Measurements from ENCODE around the gene RTN4RL1.

The RTN4RL1 gene

DNA sequence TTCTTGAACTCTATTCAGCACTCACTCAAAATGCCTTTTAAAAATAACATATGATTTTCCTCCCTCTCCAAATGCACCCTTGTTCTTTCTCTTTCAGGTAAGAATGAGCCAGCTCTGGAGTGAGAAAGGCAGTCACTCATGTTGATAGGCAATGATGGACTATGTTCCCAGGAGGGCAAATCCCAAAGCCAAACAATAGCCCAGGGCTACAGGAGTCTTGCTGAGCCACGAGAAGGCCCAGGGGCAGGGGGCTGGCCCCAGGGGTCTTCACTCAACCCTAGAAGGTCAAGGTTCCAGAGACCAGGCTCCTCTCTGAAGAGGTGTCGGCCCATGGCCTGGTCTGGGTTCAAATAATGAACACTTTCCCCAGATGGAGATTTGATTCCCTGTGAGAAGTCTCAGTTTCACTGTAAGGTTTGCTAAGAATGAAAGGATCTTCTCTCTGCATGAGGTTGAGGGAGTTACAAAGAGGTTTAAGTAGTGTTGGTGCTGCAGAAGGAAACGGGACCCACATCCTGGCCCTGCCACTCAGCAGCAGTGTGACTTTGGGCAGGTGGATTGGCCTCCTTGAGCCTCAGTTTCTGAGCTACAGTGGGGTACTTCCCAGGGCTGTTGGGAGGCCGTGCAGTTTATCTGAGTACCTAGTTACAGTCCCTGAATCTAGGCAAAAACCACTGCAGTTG is 49.0 kb downstream of the RTN4RL1 start:
- no peak for DNase-seq

DNA sequence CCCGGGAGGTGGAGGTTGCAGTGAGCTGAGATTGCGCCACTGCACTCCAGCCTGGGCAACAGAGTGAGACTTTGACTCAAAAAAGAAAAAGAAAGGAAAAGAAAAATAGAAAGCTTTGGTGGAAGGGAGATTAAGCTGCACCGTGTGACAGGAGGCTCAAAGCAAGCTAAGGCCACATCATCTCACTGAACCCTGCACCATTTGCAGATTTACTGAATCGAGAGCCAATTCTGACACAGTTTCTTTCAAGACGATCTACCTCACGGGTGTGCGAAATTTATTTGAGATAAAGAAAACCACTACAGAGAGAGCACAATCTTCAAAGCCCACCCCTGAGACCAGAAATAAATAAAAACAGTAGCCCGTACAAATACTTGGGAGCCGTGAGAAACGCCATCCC is 49.6 kb downstream of the RTN4RL1 start:
- DNase-seq = no peak

DNA sequence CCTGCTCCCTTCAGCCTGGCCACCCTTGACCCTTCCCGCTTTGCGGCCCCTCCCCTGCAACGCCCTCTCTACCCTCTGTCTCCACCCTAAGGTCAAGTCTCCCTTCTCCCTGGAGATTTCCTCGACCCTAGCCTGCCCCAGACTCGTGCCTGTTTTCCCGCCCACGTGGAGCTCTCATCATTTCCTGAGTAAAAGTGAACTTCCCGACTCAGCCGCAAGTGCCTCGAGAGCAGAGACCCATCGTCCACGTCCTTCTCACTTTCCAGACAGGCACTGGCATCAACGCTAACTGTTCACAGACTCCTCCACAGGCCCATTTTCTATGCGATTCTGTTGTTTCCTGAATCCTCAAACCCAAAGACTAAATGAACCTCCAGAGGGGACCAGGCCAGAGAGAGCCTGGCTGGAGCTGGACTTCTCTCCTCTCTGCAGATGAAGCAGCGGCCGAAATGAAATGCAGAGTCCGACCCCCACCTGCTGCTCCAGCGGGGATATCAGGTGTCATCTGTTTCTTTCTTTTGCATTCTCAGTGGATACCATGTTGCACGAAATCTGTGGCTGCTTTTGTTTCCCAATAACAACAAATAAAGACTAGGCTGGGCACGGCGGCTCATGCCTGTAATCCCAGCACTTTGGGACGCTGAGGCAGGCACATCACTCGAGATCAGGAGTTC is 52.5 kb downstream of the RTN4RL1 start:
- DNase-seq = no peak

DNA sequence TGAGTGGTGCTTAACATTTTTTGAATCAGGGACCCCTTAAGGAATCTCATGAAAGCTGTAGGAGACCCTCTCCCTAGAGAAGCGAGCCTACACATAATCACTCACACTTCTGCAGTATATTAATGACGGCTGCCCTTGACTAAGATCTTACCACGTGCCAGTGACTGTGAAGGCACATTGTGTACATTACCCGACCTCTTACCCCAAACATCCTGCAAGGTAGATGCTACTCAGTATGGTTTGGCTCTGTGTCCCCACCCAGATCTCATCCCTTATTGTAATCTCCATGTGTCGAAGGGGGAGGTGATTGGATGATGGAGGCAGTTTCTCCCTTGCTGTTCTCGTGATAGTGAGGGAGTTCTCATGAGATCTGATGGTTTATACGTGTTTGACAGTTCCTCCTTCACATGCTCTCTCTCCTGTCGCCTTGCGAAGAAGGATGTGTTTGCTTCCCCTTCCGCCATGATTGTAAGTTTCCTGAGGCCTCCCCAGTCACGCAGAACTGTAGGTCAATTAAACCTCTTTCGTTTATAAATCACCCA is 54.2 kb downstream of the RTN4RL1 start:
- DNase-seq = no peak

DNA sequence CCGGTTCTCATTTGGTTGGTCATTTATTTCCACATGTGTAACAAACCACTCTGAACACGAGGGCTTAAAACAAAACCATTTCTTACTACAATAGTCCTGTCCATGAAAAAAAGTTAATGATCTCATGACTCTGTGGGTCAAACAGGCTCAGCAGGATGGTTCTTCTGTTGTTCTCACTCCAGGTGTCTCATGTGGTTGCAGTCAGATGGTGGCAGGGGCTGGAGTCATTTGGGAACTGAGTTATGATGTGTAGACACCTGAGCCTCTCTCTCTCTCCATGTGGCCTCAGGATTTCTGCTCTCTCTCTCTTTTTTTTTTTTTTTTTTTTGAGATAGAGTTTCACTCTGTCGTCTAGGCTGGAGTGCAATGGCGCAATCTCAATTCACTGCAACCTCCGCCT is 55.4 kb downstream of the RTN4RL1 start:
- no peak for DNase-seq

DNA sequence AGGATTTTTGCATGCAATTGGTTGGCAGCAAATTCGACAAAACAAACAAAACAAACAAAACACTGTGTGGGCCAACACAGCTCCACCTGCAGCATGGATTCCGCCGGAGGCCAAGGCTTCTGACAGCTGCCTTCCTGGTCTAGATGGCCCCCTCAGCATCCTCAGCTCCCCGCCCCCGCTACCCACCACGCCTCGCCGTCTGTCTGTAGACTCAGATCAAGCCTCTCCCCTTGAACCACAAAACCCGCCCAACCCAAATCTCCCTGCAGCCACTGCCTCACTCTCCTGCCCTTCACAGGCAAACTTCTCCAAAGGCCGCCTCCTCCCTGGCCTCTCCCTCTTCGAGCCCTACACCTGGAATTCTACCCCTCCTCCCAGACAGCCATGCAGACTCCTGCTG is 57.9 kb downstream of the RTN4RL1 start:
- DNase-seq = no peak

DNA sequence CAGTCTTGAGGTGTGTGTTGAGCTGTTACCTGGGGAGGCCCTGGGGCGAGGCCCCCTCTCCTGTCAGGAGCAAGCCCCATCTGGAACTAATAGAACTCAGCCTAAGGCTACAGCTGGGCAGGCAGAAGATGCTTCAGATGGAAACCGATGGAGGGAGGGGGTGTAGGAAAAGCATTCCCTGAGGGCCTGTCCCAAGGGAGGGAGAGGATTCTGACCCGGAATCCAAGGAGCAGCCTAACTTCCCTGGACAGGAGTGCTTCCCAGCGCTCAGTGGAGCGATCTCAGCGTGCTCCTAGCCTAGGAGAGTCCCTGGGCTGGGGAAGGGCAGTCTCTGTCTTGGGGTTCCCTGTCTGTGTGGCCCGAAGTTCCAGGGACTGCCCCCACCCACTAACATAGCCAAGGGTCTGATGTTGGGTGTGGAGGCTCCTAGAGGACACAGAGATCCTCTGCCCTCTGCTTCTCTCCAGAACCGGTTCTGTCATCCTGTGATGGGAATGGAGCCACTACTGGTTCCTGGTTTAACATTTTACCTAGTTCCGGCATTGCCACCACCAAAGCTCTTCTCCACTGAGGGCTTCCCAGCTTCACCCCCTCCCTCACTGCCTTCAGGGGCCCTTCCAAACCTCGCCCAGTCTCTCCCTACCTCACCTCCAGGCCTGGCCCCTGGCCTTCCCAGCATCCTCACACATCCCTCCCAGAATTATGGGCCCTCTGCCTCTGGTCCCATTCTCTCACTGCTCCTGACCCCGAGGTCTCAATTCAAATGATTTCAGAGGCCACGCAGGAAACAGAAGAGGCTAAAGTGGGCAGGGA is 58.7 kb downstream of the RTN4RL1 start:
- DNase-seq = no peak

DNA sequence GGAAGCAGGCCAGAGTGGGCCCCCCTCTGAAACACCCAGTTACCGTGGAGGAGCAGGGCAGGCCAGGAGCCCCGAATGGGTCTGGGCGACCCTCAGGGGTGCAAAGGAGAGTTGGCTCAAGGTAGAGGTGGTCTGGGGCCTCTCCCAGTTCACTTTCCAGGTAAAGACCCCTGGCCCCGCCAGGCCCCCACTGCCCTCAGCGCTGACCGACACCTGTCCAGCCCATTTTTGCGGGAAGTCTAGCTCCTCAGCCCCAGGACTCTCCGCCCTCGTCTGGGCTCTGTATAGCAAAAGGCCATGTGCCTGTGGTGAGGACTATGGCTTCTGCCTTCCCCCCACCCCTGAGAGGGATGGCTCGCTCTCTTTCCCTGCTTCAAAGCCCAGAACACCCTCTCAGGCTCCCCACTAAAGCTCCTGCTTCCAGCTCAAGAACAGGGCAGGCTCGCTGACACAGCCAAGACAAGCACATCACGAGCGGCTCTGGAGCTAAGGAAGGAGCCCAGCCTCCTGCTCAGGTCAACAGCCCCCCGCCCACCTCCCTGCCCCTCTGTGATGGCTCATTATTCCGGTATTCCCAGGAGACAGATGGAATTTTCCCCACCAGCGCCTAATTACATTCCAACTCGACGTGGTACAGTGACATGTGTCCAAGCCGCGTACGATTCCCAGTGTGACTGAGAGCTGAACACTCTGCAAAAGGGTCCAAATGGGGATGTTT is 59.4 kb downstream of the RTN4RL1 start:
- DNase-seq = no peak

DNA sequence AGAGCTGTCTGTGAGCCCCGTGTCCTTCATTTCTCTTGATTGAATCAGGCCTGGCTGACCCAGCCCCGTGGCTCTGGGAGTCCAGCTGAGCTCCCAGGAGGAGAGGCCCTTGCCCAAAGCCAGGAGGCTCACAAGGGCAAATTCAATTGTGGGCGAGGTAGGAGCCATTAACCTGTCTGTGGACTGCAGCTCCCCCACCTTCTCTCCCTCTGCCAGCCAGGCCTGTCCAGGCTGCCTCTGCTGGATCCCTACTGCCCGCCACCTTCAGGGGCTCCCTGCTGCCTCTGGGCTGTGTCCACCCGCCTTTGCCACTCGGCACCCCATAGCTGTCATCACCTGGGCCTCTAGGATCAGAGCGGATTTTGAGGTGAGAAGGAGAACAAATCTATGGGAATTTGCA is 61.9 kb downstream of the RTN4RL1 start:
- DNase-seq = no peak

DNA sequence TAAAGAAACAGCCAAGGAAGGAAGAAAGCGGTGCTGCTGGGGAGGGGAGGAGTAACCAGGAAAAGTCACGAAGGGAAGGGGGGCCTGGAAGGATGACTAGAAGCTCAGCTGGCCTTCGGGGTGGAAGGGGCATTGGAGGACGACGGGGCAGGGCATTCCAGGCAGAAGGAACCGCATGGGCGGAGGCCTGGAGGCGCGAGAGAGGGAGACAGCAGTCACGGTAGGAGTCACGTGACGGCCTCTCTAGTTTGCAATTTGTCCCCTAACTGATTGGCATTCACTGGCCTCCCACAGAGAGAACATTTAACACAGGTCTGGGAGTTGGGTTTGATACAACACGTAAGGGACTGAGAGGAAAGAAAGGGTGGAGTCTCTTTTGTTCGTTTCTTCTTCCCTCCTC is 63.9 kb downstream of the RTN4RL1 start:
- DNase-seq = no peak

DNA sequence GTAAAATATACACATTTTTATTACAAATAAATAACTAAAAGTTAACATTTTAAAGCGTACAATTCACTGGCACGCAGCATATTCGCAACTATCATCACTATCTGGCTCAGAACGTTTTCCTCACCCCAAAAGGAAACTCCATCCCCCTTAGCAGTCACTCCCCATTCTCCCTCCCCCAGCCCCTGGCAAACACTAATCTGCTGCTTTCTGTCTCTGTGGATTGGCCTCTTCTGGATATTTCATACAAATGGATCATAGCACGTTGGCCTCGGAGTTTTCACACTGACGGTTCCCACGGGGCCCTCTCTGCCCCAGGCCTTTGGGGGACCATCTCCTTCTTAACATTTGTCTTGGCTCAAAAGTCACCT is 64.6 kb downstream of the RTN4RL1 start:
- DNase-seq = no peak

DNA sequence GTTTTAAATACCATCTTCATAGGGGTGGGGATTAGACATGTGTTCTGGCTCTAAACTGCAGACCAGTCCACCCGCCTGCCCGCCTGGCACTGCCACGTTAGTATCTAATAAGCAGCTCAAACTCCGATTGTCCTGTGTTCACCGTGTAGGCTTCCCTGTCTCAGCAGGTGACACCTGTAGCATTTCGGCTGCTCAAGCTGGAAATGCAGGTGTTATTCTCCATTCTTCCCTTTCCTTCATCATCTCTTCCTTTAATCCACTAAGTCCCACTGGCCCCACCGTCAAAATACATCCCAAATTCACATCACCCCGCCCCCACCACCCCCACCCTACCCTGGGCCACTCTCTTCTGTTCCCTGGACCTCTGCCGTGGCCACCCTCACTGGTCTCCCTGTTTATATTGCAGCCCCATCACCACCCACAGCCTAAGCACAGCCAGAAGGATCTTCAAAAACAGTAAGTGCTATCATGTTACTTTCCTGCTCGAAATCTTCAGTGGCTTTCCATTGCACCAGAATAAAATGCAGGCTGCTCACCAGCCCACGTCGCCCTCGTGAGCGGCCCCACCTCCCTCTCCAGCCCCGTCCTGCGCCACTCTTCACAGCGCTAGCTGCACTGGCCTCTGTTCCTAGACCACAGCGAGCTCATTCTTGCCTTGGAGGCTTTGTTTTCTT is 65.1 kb downstream of the RTN4RL1 start:
- DNase-seq = no peak

DNA sequence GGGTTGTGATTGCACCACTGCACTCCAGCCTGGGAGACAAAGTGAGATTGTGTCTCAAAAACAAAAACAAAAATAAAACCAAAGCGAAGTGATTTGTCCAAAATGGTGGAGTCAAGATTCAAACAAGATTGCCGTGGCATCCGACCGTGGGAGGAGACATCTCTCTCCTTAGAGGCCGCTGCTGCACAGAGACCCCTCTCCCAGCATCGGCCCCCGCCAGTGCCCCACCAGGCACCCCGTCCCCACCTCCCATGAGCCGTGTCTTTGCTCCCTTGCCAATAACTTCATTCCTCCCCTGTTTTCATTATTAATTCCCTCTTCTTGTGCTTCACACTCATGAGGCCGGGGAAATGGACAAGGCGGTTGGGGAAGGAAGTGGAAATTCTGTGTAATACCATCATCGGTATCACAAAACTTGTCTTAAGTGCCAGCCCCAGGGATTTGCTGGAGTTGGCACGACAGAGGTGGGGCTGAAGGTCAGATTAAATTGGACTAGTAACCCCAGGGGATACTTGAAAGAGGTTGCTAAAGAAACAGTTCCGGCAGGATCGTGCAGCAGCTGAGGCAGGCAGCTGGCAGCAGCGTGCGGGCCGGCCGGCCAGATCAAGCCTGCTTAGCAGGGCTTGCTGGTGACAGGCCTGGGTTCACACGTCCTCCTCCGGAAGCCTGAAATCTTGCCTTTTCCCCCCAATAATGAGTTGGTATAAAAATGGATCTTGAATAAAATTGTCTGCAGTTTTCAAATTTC is 66.8 kb downstream of the RTN4RL1 start:
- no peak for DNase-seq

DNA sequence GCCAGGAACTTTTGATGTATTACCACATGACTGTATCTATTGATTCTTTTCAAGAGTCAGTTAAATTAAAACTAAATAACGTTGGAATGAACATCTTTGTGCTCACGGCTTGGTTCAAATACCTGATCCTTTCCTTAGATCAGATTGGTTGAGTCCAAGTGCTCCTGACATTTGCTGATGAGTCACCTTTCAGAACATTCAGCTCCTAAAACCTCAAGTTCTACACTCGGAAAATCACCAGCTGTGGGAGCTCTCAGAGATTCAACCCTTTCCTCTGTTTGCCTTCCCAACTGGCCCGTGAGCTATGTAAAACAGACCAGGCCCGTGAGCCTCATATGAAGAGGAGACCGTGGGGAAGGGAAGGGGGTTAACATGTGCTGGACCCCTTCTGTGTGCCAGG is 68.1 kb downstream of the RTN4RL1 start:
- no peak for DNase-seq

DNA sequence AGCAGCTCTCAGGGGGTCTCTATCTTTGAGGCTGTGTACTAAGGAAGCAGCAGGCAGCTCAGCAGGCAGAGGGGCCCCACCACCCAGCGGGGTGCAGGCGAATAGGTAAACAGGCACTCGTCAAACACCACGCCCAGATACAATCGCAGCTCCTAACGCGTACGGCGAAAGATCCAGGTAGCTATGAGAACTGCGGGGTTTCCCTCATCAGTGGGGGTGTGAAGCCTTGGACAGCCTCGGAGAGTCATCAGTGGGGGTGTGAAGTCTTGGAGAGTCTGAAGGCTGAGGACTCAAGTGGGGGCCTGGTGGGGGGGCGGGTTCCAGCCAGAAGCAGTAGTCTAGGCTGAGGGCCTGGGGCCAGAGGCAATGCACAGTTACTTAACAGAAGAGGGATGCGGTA is 69.0 kb downstream of the RTN4RL1 start:
- no peak for DNase-seq

DNA sequence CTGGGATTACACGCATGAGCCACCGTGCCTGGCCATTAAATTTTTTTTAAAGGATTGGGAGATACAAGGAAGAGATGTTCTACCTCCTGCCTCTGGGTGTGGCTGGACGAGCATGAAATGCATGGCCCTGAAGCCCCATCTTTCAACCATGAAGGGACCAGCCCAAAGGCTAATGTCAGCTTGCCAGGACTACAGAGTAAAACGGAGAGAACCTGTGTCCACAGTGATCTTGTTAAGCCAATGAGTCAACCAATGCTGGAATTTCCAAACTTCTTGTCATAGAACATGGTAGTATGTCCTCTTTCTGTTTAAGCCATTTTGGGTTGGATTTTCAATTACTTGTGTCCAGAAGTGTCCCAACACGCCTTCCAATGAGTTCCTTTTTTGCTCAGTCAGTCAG is 71.3 kb downstream of the RTN4RL1 start:
- DNase-seq = no peak

DNA sequence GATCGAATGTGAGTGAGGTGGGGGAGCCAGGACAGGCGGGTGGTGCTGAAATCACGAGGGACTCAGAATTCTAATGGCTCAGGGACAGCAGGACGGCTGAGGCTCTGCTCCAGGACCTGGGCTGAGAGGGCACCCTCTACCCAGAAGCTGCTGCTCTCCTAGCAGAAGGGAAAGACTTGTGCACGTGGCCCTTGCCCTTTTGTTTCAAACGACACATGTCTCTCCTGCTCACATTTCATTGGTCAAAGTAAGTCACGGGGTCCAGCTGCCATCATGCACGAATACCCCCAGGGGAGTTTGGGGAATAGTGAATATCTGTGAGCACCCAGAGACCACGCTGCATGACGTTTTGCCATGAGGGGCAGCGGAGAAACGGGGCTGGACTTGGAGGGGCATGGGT is 73.2 kb downstream of the RTN4RL1 start:
- DNase-seq = no peak

DNA sequence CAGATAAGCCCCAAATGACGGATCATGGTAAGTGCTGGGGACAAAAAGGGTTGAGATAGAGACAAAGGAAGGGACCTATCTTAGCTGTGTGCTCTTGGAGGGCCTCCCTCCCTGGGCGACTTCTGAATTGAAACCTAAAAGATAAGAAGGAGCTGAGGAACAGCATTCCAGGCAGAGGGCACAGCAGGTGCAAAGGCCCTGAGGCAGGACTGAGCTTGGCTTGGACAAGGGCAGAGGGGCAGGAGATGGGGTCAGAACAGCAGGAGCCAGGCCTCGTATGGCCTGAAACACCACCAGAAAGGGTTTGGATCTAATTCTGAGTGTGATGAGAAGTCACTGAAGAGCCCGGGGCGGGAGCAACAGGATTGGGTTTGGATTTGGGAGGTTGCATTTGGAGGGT is 75.4 kb downstream of the RTN4RL1 start:
- DNase-seq = no peak

DNA sequence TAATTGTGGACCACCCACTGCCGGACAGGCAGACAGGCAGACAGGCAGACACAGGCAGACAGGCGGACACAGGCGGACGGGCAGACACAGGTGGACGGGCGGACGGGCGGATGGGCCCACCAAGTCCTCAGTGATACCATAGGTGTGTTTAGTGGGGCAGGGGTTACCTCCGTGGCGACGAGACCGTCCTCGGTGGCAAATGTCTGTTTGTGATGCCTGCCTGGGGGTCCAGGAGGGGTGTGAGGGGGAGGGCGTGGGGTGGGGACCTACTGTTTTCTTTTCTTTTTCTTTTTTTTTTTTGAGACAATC is 76.7 kb downstream of the RTN4RL1 start:
- no peak for DNase-seq

DNA sequence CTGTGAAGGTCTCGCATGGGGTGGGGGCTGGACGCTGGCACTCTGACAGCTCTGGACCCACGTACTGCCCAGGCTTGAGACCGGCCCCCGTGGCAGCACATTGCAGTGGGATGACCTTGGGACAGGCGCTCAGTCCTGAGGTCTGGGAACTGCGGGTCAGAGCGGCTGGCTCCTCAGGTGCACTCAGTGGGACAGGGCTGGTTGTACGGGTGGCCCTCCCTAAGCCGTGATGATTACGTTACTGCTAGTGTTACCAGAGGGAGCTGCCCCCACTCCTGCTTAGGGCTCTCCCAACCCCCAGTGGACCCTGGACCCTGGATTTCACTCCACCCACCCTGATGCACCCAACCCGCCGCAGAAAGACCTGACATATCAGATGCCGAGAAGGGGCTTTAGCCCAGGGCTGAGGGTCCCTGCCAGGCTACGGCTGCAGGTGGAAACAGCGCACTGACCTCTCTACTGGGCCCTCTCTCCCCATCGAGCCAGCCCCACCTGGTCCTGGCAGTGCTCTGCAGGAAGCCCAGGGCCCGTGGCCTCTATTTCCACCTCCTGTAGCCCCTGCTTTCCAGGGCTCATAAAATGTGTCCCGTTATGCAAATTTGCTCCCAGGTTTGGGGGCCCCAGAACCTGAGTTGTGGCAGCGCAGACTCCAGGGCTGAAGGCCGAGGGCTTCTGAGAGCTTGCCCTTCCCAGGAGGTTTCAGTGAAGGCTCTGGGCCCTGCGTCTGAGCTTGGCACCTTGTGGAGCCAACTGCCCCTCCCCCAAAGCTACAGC is 77.2 kb downstream of the RTN4RL1 start:
- no peak for DNase-seq

DNA sequence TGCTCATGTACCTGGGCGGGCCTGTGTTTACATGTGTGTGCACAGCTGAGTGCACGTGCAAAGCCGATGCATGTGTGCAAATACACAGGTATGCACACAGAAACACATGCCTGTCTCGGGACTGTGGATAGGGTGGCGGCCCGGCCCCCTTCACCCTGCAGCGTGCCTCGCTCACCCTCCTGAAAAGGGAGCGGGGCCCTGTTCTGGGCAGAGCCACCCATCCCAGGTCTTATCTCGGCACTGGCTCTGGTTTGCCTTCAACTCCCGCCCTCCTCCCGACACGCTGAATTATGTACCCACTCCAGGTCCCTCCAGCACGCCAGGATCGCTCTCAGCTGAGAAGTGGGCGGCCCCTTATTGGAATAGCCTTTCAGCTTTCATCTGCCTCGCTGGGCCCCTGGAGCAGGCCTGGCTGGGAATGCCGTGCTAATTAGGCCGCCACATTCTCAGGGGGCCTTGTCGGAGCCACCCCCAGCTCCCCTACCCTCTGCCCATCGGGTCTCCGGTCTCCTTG is 77.8 kb downstream of the RTN4RL1 start:
- DNase-seq = no peak
